ENCODE measurements around the gene SNTB2. TPM values are rescaled to one million over a fixed set of nuclear protein-coding genes. Genes with fewer than 3 reads are reported as not detected.

Gene SNTB2
- total and polyA plus RNA-seq, 2 of the 8 experiments (the other 6 are each of a cell fraction or from before 2014, with no cell fraction given), result 6.0 to 16.1 TPM

GRCh38 chr16:69165584-69165983 is 21.4 kb upstream of the SNTB2 start:
- 92% methylated on average over 6 of the region's 6 CpGs; no CpG with 5 or more reads in 1 of the 2 experiments for WGBS, 2 experiments (ENCODE audit: extremely low coverage in 1 of 2, insufficient coverage in 1 of 2, insufficient read length in 1 of 2, insufficient replicate concordance in 2 of 2, low coverage in 1 of 2, low lambda C conversion rate in 2 of 2, missing lambda C conversion rate in 1 of 2)
- no peak overlapping the region for H4K5ac ChIP-seq (ENCODE audit: insufficient read length, low read depth, low read length)
- H3K14ac ChIP-seq (ENCODE audit: insufficient read length), result no peak overlapping the region
- no peak for TF ChIP-seq RNF2 (IDR thresholded peaks at IDR 0.05; ENCODE audit: borderline replicate concordance, low read depth, low read length, missing control alignments, poor library complexity, severe bottlenecking)
- H3K4me3 ChIP-seq (ENCODE audit: extremely low read depth in 1 of 4, insufficient read depth in 2 of 4, low read depth in 3 of 4, low read length in 4 of 4), result no peak overlapping the region
- no peak overlapping the region for H2BK5ac ChIP-seq (ENCODE audit: low read depth, low read length)
- no peaks in the 10 kb centered on the region for H3K27me3 ChIP-seq (replicated peaks in 1 of 4; ENCODE audit: control insufficient read depth in 3 of 4, extremely low read depth in 1 of 4, insufficient read depth in 3 of 4, low read length in 3 of 4)
- no peaks in the 10 kb centered on the region for H3K79me1 ChIP-seq (ENCODE audit: low read depth, low read length)
- H4K91ac ChIP-seq (replicated peaks; ENCODE audit: insufficient read length, low read length), result no peak overlapping the region
- H3K23me2 ChIP-seq (ENCODE audit: low read depth, low read length), result no peaks in the 10 kb centered on the region
- FAIRE-seq (no peak), DNase-seq (ENCODE audit: low read depth in 1 of 2, low spot score in 2 of 2) (no peak)
- no peak overlapping the region for H3K4ac ChIP-seq (replicated peaks; ENCODE audit: insufficient read length, low read depth, low read length)
- no peak overlapping the region for H2BK120ac ChIP-seq (replicated peaks; ENCODE audit: low read depth, low read length)
- H3K4me1 ChIP-seq (replicated peaks in 1 of 4; ENCODE audit: control insufficient read depth in 3 of 4, insufficient read depth in 4 of 4, low read length in 3 of 4), result no peaks in the 10 kb centered on the region; a peak in 1 of 7 replicates
- H3K56ac ChIP-seq (replicated peaks; ENCODE audit: insufficient read length, low read depth, low read length), result no peak overlapping the region
- no peaks in the 10 kb centered on the region for H3K79me2 ChIP-seq (ENCODE audit: control insufficient read depth in 1 of 2, insufficient read depth in 2 of 2, low read length in 2 of 2)
- no peak overlapping the region for H3K27ac ChIP-seq (ENCODE audit: low read depth, low read length)
- no peaks in the 10 kb centered on the region for H3K9me3 ChIP-seq (ENCODE audit: insufficient read depth in 2 of 2, low read depth in 1 of 2, low read length in 1 of 2)
- H3K23ac ChIP-seq (ENCODE audit: insufficient read length), result no peak overlapping the region
- no peak overlapping the region for H2BK12ac ChIP-seq (ENCODE audit: low read depth, low read length)
- no peak overlapping the region for H2AFZ ChIP-seq (ENCODE audit: low read length)
- H3K36me3 ChIP-seq (ENCODE audit: control insufficient read depth in 2 of 4, insufficient read depth in 4 of 4, low read length in 3 of 4), result peaks cover 35 to 77% (median 59%) of the 10 kb centered on the region in 4 experiments
- H4K8ac ChIP-seq (ENCODE audit: extremely low read depth, insufficient read depth, low read length), result no peak overlapping the region
- POLR2A ChIA-PET (ENCODE audit: partially characterized antibody), result interaction anchor here (1.1 to 1.5 kb wide), 2 partner anchors 30 to 157 kb away, joined by 3 read pairs; no protein-coding TSS in a partner anchor
- H3K18ac ChIP-seq (ENCODE audit: extremely low read depth, low read length), result no peak overlapping the region
- CTCF ChIA-PET (ENCODE audit: partially characterized antibody), result interaction anchor here (2.0 to 6.9 kb wide), 2 partner anchors 16 to 120 kb away, joined by 7 to 50 read pairs; no protein-coding TSS in a partner anchor
- no peaks in the 10 kb centered on the region for H4K20me1 ChIP-seq (replicated peaks in 1 of 2; ENCODE audit: control insufficient read depth in 1 of 2, insufficient read depth in 2 of 2, low read length in 2 of 2)
- H2BK20ac ChIP-seq (ENCODE audit: low read length), result no peak overlapping the region
- no peak overlapping the region for H3K9ac ChIP-seq (replicated peaks in 1 of 4; ENCODE audit: extremely low read depth in 1 of 4, low read depth in 3 of 4, low read length in 3 of 4)
- H3K4me2 ChIP-seq (ENCODE audit: insufficient read depth in 1 of 2, low read depth in 2 of 2, low read length in 2 of 2), result no peak overlapping the region
- no peak overlapping the region for H2BK15ac ChIP-seq (ENCODE audit: low read length)
- no peak overlapping the region for H2AK5ac ChIP-seq (ENCODE audit: low read depth, low read length)
